Hematopoietic multipotent progenitor cell treated with erythropoietin and hydrocortisone succinate and interleukin-3 and kit ligand, for 8 days (in vitro differentiated cells): ENCODE data around the gene NOL9.
"Not testable (repeated sequence)": the region's sequence is repeated elsewhere in the genome, so short reads cannot be mapped to it uniquely, and the experiment has no call there.

ENCODE experiments used
- DNase-seq: peaks from one replicate; pipeline ENCODE4 v3.0.0-alpha.2; 2015

Gene NOL9

DNA sequence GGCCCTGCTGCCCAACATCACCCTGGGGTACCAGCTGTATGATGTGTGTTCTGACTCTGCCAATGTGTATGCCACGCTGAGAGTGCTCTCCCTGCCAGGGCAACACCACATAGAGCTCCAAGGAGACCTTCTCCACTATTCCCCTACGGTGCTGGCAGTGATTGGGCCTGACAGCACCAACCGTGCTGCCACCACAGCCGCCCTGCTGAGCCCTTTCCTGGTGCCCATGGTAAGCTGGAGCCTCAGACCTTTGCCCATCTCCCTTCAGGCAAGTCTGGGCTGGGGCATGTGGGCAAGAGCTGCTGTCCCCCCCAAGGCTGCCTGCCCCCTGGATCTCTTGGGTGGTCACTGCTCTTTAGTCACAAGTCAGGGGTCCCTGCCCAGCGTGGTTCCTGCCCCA, 16.7 kb upstream of the NOL9 start:
- no peak for DNase-seq

GRCh38 chr1:6570100-6570499, 15.8 kb upstream of the NOL9 start:
- DNase-seq: no peak

DNA sequence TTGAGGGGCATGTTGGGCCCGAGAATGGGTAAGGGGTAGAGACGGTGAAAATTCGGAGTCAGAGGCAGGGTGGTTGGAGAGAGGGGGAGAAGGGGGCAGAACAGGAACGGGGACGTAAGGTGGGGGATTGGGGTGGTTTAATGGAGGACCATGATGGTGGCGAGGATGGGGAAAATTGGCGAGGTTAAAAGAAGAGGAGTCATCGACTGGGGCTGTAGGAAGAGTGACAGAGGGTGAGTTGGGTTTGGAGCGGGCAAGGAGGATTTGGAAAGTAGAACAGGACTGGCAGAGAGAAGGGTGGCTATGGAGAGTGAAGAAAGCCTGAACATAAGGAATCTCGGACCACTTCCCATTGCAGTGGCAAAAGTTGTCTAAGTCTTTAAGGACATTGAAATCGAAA, 14.7 kb upstream of the NOL9 start:
- DNase-seq: no peak

GRCh38 chr1:6560267-6560666, 6.0 kb upstream of the NOL9 start:
- no peak for DNase-seq

DNA sequence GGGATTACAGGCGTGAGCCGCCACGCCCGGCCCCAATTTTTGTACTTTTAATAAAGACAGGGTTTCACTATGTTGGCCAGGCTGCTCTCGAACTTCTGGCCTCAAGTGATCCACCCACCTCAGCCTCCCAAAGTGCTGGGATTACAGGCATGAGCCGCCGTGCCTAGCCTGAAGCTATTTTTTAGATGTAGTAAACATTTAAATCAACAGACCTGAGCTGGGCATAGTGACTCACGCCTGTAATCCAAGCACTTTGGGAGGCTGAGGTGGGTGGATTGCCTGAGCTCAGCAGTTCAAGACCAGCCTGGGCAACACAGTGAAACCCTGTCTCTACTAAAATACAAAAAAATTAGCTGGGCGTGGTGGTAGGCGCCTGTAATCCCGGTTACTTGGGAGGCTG, 4.8 kb upstream of the NOL9 start:
- DNase-seq: not testable (repeated sequence)

- no peak for DNase-seq
These were observed 3.3 kb upstream of the NOL9 start for GRCh38 chr1:6557597-6557996.

GRCh38 chr1:6554907-6555778, 830 bp upstream of the NOL9 start, which contains the start of gene TAS1R1:
Gene TAS1R1, plus strand, starts transcription at chr1:6555307. Its CDS starts 67 bp downstream, at chr1:6555374.
- no peak for DNase-seq

DNA sequence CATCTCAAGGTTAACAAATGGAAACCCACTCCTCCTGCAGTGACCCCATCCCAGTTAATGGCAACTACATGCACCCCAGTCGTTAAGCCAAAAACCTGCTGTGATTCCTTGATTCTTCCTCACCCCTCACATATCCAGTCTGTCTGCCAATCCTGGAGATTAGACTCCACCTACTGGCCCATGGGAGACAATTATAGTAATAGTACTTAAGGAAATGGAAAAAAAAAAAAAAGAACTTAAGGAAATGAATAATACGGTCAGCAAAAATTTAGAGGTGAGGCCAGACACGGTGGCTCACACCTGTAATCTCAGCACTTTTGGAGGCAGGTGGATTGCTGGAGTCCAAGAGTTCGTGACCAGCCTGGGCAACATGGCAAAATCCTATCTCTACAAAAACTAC, 7.0 kb downstream of the NOL9 start:
- DNase-seq: no peak

DNA sequence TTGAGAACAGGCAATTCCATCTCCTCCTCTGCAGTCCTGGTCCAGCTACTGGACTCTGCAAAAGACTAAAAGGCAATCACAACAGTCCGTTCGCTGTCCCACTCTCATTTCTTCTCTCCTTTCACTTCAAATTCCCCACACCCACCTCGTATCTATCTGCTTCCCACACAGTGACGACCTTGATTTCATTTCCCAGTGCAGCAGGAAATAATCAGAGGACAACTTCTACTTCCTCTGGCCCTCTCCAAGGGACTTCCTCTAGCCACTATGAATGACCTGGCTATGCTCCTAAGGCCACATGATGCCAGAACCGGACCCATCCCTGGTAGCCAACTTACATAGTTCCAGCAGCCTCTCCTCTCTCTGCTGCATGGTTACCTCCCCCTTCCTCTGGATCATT, 8.0 kb downstream of the NOL9 start:
- DNase-seq: no peak

DNA sequence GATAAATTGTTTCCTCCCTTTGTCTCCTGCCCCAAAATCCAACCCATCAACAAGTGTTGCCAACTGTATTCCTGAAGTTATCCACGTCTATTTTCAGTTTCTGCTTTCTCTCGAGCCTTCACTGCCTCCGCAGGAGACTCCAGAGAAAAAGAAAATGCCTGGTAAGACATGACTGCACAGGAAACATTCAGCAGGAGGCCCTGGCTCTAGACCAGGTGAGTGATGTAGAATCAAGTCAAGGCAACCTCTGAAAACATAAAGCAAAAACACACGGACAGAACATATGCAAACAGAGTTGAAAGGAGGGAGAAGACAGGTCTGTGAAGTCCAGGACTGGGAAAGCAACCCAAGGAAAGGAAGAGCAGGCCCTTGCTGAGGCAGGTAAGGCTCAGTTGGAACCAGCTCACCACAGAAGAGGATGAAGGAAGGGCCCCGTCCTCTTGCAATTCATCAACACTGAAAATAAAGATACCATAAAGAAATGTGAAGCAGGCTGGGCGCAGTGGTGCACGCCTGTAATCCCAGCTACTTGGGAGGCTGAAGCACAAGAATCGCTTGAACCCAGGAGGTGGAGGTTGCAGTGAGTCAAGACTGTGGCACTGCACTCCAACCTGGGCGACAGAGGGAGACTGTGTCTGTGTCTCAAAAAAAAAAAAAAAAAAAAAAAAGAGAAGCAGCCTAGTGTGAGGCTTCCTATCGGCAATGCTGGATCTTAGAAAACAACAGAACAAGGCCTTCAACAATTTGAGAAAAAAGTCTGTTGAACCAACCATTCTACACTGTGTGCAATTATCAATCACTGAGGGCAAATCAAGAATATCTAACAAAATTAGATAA, 8.8 kb downstream of the NOL9 start:
- DNase-seq: no peak

DNA sequence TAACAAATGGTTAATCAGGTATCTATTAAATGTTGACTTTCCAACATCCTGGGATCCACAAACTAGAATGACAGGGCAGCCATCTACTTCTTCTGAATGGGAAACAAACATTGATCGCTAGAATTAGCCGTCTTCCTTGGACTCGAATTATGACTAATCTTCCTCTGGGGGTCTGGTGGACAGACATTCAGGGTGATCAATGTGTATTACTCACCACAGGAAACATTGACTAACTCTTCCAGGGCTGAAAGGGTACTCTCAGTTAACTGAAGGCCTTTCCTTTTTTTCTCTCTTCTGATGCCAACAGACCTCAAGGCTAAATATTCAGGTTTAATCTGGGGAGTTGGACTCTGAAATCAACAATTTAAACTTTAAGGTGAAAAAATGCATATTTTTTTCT, 9.5 kb downstream of the NOL9 start:
- no peak for DNase-seq

GRCh38 chr1:6538956-6539355, 15.4 kb downstream of the NOL9 start:
- DNase-seq: no peak

DNA sequence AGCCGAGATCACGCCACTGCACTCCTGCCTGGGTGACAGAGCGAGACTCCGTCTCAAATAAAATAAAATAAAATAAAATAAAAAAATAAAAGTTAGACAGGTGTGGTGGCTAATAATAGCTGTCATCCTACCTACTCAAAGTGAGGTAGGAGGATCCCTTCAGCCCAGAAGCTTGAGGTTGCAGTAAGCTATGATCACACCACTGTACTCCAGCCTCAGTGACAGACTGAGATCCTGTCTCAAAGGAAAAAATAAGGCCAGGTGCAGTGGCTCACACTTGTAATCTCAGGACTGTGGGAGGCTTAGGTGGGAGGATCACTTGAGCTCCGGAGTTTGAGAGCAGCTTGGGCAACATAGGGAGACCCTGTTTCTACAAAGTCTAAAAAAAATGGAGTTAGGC, 18.0 kb downstream of the NOL9 start:
- DNase-seq: no peak

- no peak for DNase-seq
These were observed 19.1 kb downstream of the NOL9 start for GRCh38 chr1:6535214-6535613.

GRCh38 chr1:6534248-6534822, 20.0 kb downstream of the NOL9 start:
- no peak for DNase-seq

- no peak for DNase-seq
These were observed 22.3 kb downstream of the NOL9 start for GRCh38 chr1:6531996-6532395.

DNA sequence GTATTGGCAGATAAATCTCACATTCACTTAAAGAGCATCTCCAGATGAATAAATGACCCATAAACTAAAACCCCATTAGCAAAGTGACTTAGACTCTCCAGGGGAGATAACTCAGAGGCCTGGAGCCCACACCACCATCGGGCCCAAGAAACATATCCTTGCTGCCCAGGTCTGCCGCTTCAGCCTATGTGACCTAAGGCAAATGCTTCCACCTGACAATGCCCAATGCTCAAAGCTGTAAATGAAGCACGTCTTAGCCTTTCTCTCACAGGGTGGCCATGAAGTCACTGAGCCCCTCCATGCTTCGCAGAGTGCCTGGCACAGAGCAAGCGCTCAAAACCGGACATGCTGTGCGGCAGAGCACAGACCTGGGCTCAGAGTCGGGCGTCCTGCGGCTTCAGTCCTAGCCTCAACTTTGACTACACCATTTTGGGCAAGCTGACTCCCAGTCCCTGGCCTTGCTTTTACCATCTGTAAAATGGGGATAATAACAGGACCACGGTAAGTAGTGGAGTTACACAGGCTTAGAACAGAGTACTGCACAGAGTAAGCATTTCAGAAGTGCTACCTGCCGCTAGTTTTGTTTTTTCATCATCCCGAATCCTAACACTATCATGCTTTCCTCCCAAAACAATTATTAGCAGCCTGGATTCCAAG, 23.7 kb downstream of the NOL9 start:
- no peak for DNase-seq

GRCh38 chr1:6528492-6528891, 25.8 kb downstream of the NOL9 start:
- DNase-seq: no peak

DNA sequence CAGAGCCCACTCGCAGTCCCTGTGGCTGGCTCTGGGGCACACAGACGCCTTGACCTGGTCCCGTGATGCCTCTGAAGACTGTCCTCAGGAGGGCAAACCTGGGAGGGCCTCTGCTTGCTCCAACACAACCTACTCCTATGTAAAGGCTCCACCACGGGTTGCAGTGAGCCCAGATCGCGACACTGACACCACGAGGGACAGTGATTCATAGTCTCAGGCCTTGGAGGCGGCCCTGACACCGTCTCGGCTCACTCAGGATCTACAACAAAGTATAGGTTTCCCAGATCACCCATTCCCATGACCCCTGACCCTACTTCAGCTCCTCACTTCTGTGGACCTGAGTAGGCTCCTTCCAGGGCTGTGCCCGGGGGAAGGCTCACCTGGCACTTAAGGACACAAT, 28.0 kb downstream of the NOL9 start:
- no peak for DNase-seq

DNA sequence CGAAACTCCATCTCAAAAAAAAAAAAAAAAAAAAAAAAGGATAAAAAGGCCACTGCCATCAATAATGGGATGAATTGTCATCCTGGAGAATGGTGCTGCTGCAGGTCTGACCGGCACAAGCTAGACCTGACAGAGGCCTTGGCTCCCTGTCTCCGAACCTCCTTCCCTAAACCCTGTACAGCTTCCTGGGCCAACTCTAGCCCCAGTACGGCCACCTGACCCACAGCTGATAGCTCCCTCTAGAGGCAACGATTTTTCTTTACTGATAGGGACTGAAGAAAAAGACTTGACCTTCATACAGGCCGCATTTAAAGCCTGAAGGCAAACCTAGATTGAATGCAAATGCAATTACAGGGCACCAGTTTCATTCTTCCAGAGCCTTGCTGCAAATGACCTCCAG, 30.7 kb downstream of the NOL9 start:
- peak; percentile 38 for DNase-seq

DNA sequence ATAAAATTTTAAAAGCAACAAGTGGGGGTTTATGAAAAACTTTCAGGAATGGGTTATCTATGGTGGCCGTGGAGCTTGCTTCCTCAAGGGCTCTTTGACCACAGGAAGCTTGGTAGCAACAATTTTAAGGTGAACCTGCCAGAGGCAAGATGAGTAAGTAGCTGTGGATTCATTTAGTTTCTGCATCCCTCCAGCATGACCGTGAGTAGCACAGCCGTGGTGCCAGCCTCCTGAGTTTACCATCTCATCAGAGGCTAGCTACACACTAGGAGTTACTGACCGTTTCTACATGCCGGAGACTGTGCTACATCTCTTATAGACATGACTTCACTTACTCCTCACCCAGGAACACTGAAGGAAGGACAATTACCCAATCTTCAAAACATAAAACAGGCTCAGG, 32.8 kb downstream of the NOL9 start:
- no peak for DNase-seq

DNA sequence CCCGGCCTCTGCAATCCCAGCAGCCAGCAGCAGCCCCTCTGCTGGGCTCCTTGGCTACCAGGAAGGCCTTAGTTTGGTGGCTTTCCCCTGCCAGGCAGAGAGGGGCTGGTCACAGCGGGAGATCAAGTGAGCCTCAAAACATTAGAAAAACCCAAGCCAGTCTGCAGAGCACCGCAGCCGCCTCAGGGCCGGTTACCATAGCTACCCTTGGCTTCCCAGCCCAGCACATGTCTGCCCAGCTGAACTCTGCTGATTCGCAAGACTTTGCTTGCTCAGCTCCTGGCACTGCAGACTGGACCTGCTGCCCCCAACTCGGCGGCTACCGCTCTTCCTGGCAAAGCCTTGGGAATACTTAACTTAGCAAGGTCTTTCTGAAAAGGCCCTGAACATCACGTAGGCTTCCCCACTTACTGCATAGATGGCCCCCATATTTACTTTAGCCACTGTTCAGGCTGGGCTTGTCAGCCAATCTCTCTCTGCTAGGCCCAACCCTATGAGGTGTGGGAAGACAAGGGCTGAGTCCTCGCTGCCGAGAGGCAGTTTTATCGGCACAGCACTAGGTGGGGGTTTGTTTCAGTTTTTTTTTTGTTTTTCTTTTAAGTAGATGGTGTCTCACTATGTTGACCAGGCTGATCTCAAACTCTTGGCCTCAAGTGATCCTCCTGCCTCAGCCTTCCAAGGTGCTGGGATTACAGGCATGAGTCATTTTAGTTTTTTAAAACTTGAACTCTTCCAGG, 34.2 kb downstream of the NOL9 start:
- no peak for DNase-seq
